GM21576 (cell line): ENCODE results near the gene ACYP2.

Experiments used
- ATAC-seq: cut with Tn5 transposase; IDR thresholded peaks from one replicate; pipeline ENCODE4 v1.9.1; 2021; ENCODE audit warnings: mild to moderate bottlenecking, moderate library complexity; ENCODE audit not compliant: unreplicated experiment

Gene ACYP2

GRCh38 chr2:54148391-54148790 lies 33.0 kb downstream of the ACYP2 start:
- ATAC-seq = no peak

- ATAC-seq = no peak
Measured at GRCh38 chr2:54149638-54150441, 34.4 kb downstream of the ACYP2 start.

- ATAC-seq = no peak
Measured at GRCh38 chr2:54158311-54158710, 42.9 kb downstream of the ACYP2 start.

GRCh38 chr2:54161660-54162424 lies 46.4 kb downstream of the ACYP2 start:
- ATAC-seq = no peak

- no peak for ATAC-seq
Measured at GRCh38 chr2:54164106-54164505, 48.7 kb downstream of the ACYP2 start.

- ATAC-seq = no peak
Measured at GRCh38 chr2:54166121-54166773, 50.8 kb downstream of the ACYP2 start.

- ATAC-seq = no peak
Measured at GRCh38 chr2:54176577-54176976, 61.2 kb downstream of the ACYP2 start.

GRCh38 chr2:54183281-54183680 lies 67.9 kb downstream of the ACYP2 start:
- ATAC-seq = no peak

- ATAC-seq = no peak
Measured at GRCh38 chr2:54183972-54184371, 68.6 kb downstream of the ACYP2 start.

GRCh38 chr2:54185105-54185504 lies 69.7 kb downstream of the ACYP2 start:
- no peak for ATAC-seq

GRCh38 chr2:54187331-54187730 lies 71.9 kb downstream of the ACYP2 start:
- no peak for ATAC-seq

GRCh38 chr2:54189539-54189938 lies 74.1 kb downstream of the ACYP2 start:
- ATAC-seq = no peak

- no peak for ATAC-seq
Measured at GRCh38 chr2:54191361-54192135, 76.1 kb downstream of the ACYP2 start.

- ATAC-seq = no peak
Measured at GRCh38 chr2:54194761-54195750, 79.6 kb downstream of the ACYP2 start.

GRCh38 chr2:54196646-54197045 lies 81.2 kb downstream of the ACYP2 start:
- ATAC-seq = no peak

- ATAC-seq = no peak
Measured at GRCh38 chr2:54204476-54204875, 89.1 kb downstream of the ACYP2 start.

- no peak for ATAC-seq
Measured at GRCh38 chr2:54206596-54206995, 91.2 kb downstream of the ACYP2 start.

- ATAC-seq = no peak
Measured at GRCh38 chr2:54207666-54208195, 92.3 kb downstream of the ACYP2 start.
